ENCODE data around the gene ELFN1. TPM values are rescaled to one million over a fixed set of nuclear protein-coding genes. Genes with fewer than 3 reads are reported as not detected.

The ELFN1 gene
- total and polyA plus RNA-seq, 10 of the 15 experiments (the other 5 are each of a cell fraction or from before 2014, with no cell fraction given), result 0.04 TPM; not detected in 9

- no peak for TF ChIP-seq KLF5 (IDR thresholded peaks at IDR 0.05; ENCODE audit: partially characterized antibody)
- TF ChIP-seq GATAD2B (conservative IDR thresholded peaks at IDR 0.05; ENCODE audit: low read depth), result no peak
- TF ChIP-seq ZNF207 (IDR thresholded peaks at IDR 0.05; ENCODE audit: borderline replicate concordance), result no peak
- no peak for TF ChIP-seq RAD51 (IDR thresholded peaks at IDR 0.05)
- TF ChIP-seq MYC (IDR thresholded peaks at IDR 0.05; ENCODE audit: insufficient read depth, insufficient read length, insufficient replicate concordance, low read length, severe bottlenecking), result no peak
- TF ChIP-seq MLLT1 (IDR thresholded peaks at IDR 0.05), result no peak
- in situ Hi-C loops (cut with MboI), result no loop called here
- no TSS peak for BruUV-seq (replicated peaks)
- DNase-seq (ENCODE audit: low read depth, low spot score), result no peak
- Histone ChIP-seq H3K4me3 (no peak overlapping the region), H3K9ac (ENCODE audit: control insufficient read depth, insufficient read depth, low read length) (no peak overlapping the region), H3K9me3 (replicated peaks; ENCODE audit: control insufficient read depth, insufficient read depth, low read length) (no peaks in the 10 kb centered on the region; the same call in 2 of the 3 replicates), H4K20me1 (ENCODE audit: control insufficient read depth, insufficient read depth) (no peaks in the 10 kb centered on the region), H3K4me1 (ENCODE audit: control insufficient read depth, insufficient read depth, low read length) (no peaks in the 10 kb centered on the region), H3K27ac (ENCODE audit: control insufficient read depth, insufficient read depth) (no peak overlapping the region), H3K27me3 (replicated peaks in 1 of 2; ENCODE audit: control insufficient read depth in 2 of 2, insufficient read depth in 2 of 2, low read length in 1 of 2) (no peaks in the 10 kb centered on the region), H3K4me2 (ENCODE audit: control insufficient read depth, insufficient read depth) (no peak overlapping the region), H2AFZ (ENCODE audit: control insufficient read depth, low read depth, low read length) (no peak overlapping the region), H3K79me2 (ENCODE audit: control insufficient read depth, insufficient read depth, low read length) (no peaks in the 10 kb centered on the region), H3K36me3 (ENCODE audit: control insufficient read depth in 2 of 2, insufficient read depth in 2 of 2, low read length in 1 of 2) (no peaks in the 10 kb centered on the region)
- ChIA-PET POLR2A (no interaction called here), SMC1A (ENCODE audit: uncharacterized antibody, unreplicated experiment) (no interaction called here), CTCF (no interaction called here), RAD21 (ENCODE audit: unreplicated experiment) (no interaction called here)
- 97% methylated on average over 35 of the region's 46 CpGs for whole genome bisulfite sequencing (ENCODE audit: insufficient coverage, insufficient replicate concordance, low lambda C conversion rate, missing lambda C conversion rate)
- FAIRE-seq, result no peak
- ATAC-seq, result no peak
- intact Hi-C loops (cut with micrococcal nuclease; ENCODE audit: unreplicated experiment), result no loop called here
Measured at GRCh38 chr7:1745018-1745532, 75.0 kb downstream of the ELFN1 start.

Measured in GM12878 (cell line).